Measurements from ENCODE around the gene FAHD1.

Gene FAHD1

GRCh38 chr16:1812732-1813163, 14.3 kb upstream of the FAHD1 start (continued):
- TF ChIP-seq PRDM4 (tag by site-specific recombination; IDR thresholded peaks at IDR 0.05) (peak; percentile 72), ZNF138 (tag by site-specific recombination; IDR thresholded peaks at IDR 0.05; ENCODE audit: borderline replicate concordance) (no peak), GLIS2 (tag by site-specific recombination; IDR thresholded peaks at IDR 0.05) (peak; percentile 56; the same call in 1 of the 2 replicates), MZF1 (tag by site-specific recombination; IDR thresholded peaks at IDR 0.05; ENCODE audit: borderline replicate concordance) (peak; percentile 41; the same call in 1 of the 2 replicates), KLF7 (tag by site-specific recombination; IDR thresholded peaks at IDR 0.05; ENCODE audit: borderline replicate concordance) (no peak), ZNF600 (tag by site-specific recombination; IDR thresholded peaks at IDR 0.05) (peak; percentile 62; the same call in 1 of the 2 replicates), ZNF341 (tag by site-specific recombination; IDR thresholded peaks at IDR 0.05; ENCODE audit: low read depth) (0 out of 2 replicates have a peak, but pooled peaks have one; percentile 12), REST (tag by site-specific recombination; IDR thresholded peaks at IDR 0.05) (no peak), ZNF624 (tag by site-specific recombination; IDR thresholded peaks at IDR 0.05) (no peak), ZNF585B (tag by site-specific recombination; IDR thresholded peaks at IDR 0.05) (no peak), ZNF112 (tag by site-specific recombination; IDR thresholded peaks at IDR 0.05) (no peak), FEZF1 (tag by site-specific recombination; IDR thresholded peaks at IDR 0.05) (no peak), ZNF792 (tag by site-specific recombination; IDR thresholded peaks at IDR 0.05) (no peak), ZNF19 (tag by site-specific recombination; IDR thresholded peaks at IDR 0.05; ENCODE audit: low read depth) (no peak), ZNF654 (tag by site-specific recombination; IDR thresholded peaks at IDR 0.05; ENCODE audit: low read depth) (peak; percentile 48), PRDM10 (tag by site-specific recombination; IDR thresholded peaks at IDR 0.05) (peak; percentile 31; the same call in 1 of the 2 replicates), KLF17 (tag by site-specific recombination; IDR thresholded peaks at IDR 0.05) (peak; percentile 96), SP3 (tag by site-specific recombination; IDR thresholded peaks at IDR 0.05) (peak; percentile 48; the same call in 1 of the 2 replicates), WT1 (tag by site-specific recombination; IDR thresholded peaks at IDR 0.05) (peak; percentile 89), ZFHX2 (tag by site-specific recombination; conservative IDR thresholded peaks at IDR 0.05) (peak; percentile 98), KLF1 (tag by site-specific recombination; IDR thresholded peaks at IDR 0.05) (peak; percentile 93), PRDM1 (tag by site-specific recombination; IDR thresholded peaks at IDR 0.05) (no peak), ZNF311 (tag by site-specific recombination; IDR thresholded peaks at IDR 0.05; ENCODE audit: borderline replicate concordance) (no peak), ZNF248 (tag by site-specific recombination; IDR thresholded peaks at IDR 0.05) (no peak), ZNF692 (tag by site-specific recombination; IDR thresholded peaks at IDR 0.05) (peak; percentile 34; the same call in 1 of the 2 replicates), KLF16 (tag by site-specific recombination; IDR thresholded peaks at IDR 0.05) (peak; percentile 62; the same call in 1 of the 2 replicates), RBAK (tag by site-specific recombination; IDR thresholded peaks at IDR 0.05) (no peak)
